Fibroblast of skin of back (primary cell): ENCODE results near the gene ZNF320.
A peak's percentile ranks its signal among the peaks of the same experiment; 100 is the strongest.
"Not testable (repeated sequence)": the region's sequence is repeated elsewhere in the genome, so short reads cannot be mapped to it uniquely, and the experiment has no call there.

Experiments
- DNase-seq: peaks from one replicate; pipeline ENCODE4 v3.0.0-alpha.2; 2013

Gene ZNF320

DNA sequence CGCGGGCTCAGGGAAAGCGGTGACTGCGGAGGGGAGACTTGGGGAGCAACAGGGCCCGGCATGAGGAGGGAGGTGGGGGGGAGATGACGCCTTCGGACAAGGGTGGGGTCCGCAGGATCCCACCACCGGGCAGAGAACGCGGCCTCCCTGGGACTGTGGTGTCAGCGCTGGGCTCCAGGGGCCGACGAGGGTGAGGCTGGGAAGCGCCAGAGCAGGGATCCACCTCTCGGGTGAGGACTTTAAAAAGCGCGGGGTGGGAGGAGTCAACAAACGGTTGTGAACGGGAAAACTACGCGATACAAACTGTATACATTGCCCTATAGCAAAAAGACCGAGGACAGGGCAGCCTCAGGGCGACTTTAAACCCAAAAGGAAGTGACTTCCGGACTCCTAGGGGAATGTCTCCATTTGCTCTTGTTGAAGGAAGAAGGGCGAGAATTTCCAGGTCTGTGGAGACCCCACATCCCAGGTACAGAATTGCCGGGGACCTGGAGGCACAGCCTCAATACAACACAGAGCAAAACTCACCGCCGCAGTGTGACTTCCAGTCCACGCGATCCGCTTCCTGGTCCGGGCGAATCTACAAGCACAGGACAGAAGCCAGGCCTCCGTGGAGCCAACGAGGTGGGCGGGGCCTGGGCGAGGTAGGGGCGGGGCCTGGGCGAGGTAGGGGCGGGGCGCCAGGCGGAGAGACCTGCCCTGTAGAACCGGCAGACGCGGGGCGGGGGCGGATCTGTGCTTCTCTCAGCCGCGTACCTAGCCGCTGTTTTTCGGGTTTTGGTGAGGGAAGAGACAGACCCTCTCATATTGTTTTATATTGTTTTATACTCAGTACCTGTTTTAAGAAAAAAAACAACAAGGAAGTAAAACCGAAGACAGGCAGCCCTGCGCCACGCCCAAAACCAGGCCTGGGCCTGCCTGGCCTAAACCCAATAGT is 25.7 kb upstream of the ZNF320 start, which contains the start of gene ZNF888:
TSS of gene ZNF888 (minus strand) at position 588 of the 937 bp plus-strand sequence. CDS start 5,555 bp downstream, outside the sequence.
- peak; percentile 85 for DNase-seq

- DNase-seq, result no peak
These were observed 20.1 kb upstream of the ZNF320 start for GRCh38 chr19:52917531-52917930.

- DNase-seq, result no peak
These were observed 13.2 kb upstream of the ZNF320 start for GRCh38 chr19:52910648-52911047.

GRCh38 chr19:52904052-52904780 is 6.8 kb upstream of the ZNF320 start:
- not testable (repeated sequence) for DNase-seq

DNA sequence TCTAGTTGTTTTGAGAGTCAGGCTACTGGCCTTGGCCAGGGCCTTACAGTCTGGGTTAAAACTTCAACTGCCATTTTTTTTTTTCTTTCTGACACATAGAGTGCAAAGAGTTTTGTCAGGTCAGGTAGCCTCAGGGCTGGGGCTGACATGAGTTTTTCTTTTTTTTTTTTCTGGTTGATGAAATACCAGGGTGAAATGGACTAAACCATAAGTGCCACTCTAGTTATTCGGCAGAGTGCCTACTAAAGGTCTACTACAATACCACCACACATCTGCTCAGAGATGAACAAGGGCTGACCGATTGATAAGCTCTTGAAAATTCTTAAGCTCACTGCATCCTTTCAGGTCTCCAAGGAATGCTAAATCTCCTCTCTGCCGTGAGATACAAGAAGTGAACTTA is 4.4 kb upstream of the ZNF320 start:
- no peak for DNase-seq

GRCh38 chr19:52898596-52898995 is 1.2 kb upstream of the ZNF320 start:
- not testable (repeated sequence) for DNase-seq

- peak; percentile 4 for DNase-seq
These were observed 666 bp upstream of the ZNF320 start for GRCh38 chr19:52898101-52898500.

- DNase-seq, result peak; percentile 7
These were observed 851 bp downstream of the ZNF320 start for GRCh38 chr19:52896431-52897137.

DNA sequence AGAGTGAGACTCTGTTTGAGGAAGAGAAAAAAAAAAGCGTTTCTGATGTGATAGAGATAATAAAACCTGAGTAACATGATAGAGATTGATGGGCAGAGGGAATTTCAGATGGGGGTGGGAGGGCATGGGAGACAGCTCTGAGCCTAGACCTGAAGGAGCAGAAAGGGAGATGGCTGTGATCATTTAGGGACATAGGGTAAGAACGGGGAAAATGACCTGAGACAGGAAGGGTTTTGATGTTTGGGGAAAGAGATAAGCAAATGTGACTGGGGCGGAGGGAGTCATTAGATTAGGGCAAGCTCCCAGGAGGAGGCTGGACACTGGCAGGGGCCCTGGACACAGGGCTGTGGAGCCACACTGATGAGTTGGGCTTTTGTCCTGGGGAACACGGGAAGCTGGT is 6.1 kb downstream of the ZNF320 start:
- DNase-seq, result no peak

- no peak for DNase-seq
These were observed 7.5 kb downstream of the ZNF320 start for GRCh38 chr19:52889931-52890330.

DNA sequence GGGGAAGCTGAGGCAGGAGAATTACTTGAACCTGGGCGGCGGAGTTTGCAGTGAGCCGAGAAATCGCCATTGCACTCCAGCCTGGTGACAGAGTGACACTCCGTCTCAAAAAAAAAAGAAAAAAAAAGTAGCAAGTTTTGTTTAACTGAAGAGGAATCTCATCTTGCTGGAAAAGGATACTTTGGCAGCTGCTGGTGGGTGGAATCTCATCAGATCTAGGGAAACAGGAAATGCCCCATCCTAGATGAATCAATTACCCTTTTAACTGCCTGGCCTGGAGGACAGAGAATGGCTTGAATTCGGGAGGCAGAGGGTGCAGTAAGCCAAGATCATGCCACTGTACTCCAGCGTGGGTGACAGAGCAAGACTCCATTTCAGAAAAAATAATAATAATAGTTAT is 8.4 kb downstream of the ZNF320 start:
- DNase-seq, result no peak

- no peak for DNase-seq
These were observed 16.5 kb downstream of the ZNF320 start for GRCh38 chr19:52880895-52881389.

DNA sequence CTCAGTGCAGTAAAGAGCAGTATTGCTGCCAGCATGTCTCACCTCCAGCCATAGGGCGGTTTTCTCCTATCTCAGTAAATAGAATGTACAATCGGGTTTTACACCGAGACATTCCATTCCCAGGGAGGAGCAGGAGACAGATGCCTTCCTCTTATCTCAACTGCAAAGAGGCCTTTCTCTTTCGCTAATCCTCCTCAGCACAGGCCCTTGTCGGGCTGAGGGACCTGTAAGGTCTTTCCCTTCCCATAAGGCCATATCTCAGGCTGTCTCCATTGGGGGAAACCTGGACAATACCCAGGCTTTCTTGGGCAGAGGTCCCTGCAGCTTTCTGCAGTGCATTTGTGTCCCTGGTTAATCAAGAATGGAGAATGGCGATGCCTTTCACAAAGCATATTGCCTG is 24.4 kb downstream of the ZNF320 start:
- not testable (repeated sequence) for DNase-seq

GRCh38 chr19:52871466-52871865 is 26.0 kb downstream of the ZNF320 start:
- DNase-seq, result no peak

- DNase-seq, result not testable (repeated sequence)
These were observed 29.4 kb downstream of the ZNF320 start for GRCh38 chr19:52868031-52868430.

- peak; percentile 63 for DNase-seq
These were observed 39.9 kb downstream of the ZNF320 start, which contains the start of gene ZNF468 for GRCh38 chr19:52857378-52858191. Gene ZNF468, minus strand, starts transcription at chr19:52857619. Its CDS starts 3,347 bp downstream, at chr19:52854272.

DNA sequence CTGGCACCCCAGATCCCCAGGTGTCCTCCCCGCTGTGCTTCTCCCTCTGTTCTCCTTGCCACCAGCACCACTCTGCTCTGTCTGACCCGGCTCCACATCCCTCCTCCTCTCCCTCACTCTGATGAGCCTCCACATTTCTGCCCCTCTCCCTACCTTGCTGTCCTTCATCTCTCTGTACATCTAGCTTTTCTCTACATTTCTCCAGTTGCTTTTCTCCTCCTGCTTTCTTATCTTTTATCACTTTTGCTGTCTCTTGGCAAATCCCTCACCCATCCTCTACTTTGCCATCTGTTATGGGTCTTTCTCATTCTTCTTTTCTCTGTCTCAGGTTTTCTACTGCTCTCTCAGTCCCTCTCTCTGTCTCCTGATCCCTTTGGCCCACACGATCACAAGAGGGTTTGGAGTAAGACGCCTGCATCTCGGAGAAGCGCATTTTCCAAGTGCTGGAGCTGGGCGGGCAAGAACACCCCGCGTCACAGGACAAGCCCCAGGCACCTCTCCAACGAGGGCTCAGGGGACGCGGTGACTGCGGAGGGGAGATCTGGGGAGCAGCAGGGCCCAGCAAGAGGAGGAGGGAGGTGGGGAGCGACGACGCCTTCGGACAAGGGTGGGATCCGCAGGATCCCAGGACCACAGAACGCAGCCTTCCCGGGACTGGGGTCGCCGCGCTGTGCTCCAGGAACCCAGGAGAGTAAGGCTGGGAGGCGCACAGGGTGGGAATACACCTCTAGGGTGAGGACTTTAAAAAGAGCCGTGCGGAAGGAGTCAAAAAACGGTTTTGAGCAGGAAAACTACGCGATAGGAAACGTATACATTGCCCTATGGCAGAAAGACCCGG is 40.7 kb downstream of the ZNF320 start:
- peak; percentile 8 for DNase-seq
